Upper lobe of left lung (tissue), 6 donors: ENCODE data around the gene PFAS. TPM values are rescaled to one million over a fixed set of nuclear protein-coding genes. Genes with fewer than 3 reads are reported as not detected.

Experiments
- ATAC-seq, 2 donors: fragments of 200-7000 bp; cut with Tn5 transposase; one replicate each; pipeline ENCODE4 v1.9.1; 2022; ENCODE audit warnings: mild to moderate bottlenecking in 2 of 2, moderate library complexity in 2 of 2; ENCODE audit not compliant: low FRiP score in 2 of 2
- DNase-seq, 2 donors: peaks; one replicate each; pipeline ENCODE4 v3.0.0-alpha.2; 2019 to 2020
- H3K27ac ChIP-seq, 4 donors: fragments of 200-600 bp; sonication (generic); one replicate each; pipeline ENCODE4 v1.5.1; 2016 to 2019
- H3K27me3 ChIP-seq, 4 donors: fragments of 200-600 bp; sonication (generic); one replicate each; pipeline ENCODE4 v1.5.1; 2017 to 2019
- H3K36me3 ChIP-seq, 4 donors: fragments of 200-600 bp; sonication (generic); one replicate each; pipeline ENCODE4 v1.5.1; 2016 to 2019
- H3K4me1 ChIP-seq, 4 donors: fragments of 200-600 bp; sonication (generic); one replicate each; pipeline ENCODE4 v1.5.1; 2018 to 2019
- H3K4me3 ChIP-seq, 4 donors: fragments of 200-600 bp; sonication (generic); one replicate each; pipeline ENCODE4 v1.5.1; 2017 to 2019; ENCODE audit warnings: mild to moderate bottlenecking in 2 of 4, moderate library complexity in 1 of 4
- H3K9me3 ChIP-seq, 4 donors: fragments of 200-600 bp; sonication (generic); one replicate each; pipeline ENCODE4 v1.5.1; 2018 to 2019
- EP300 ChIP-seq, 4 donors: sonication (generic); formaldehyde crosslinking; IDR thresholded peaks; one replicate each; pipeline ENCODE4 v1.5.1; 2017; ENCODE audit warnings: antibody characterized with exemption in 4 of 4, control low read depth in 2 of 4
- POLR2A ChIP-seq, 4 donors: fragments of 450-650 bp; IDR thresholded peaks; one replicate each; pipeline ENCODE4 v1.5.1; 2016 to 2017; ENCODE audit warnings: antibody characterized with exemption in 4 of 4, mild to moderate bottlenecking in 2 of 4
- POLR2AphosphoS5 ChIP-seq, 2 donors: sonication (generic); formaldehyde crosslinking; IDR thresholded peaks; one replicate each; pipeline ENCODE4 v1.5.1; 2017; ENCODE audit warnings: antibody characterized with exemption in 2 of 2
- WGBS, 2 donors: methylation state at CpG; one replicate each; pipeline ENCODE4 v1.1.5; 2017 to 2018; 5-methylcytosine and 5-hydroxymethylcytosine counted together
- total RNA-seq, 6 donors: library from RNA; depleted of rRNA in 4 of 6; stranded (reverse); fragments of >200 nt in 4 of 6; gene quantifications; one replicate each; pipeline versions ENCODE4 v1.1.0 to v1.2.1, GENCODE V29; 2016 to 2021
- TF ChIP-seq, protein P1 (sequence below), 6 experiments: fragments of 450-650 bp in 4 of 6; fragments of 200-600 bp in 2 of 6; sonication (generic) in 2 of 6; IDR thresholded peaks; one replicate each; pipeline ENCODE4 v1.5.1; 2016 to 2019; ENCODE audit warnings: antibody characterized with exemption in 6 of 6
- donor health status: DM: no; HTN: no; CAD: no; lungs with moderate emphysema.
- donor health status: DM: no; HTN: yes; CAD: no; lungs with severe emphysema.

PFAS gene
- total RNA-seq, 6 donors from 2014 or later: 11.9 to 60.8 (median 29.5) TPM

DNA sequence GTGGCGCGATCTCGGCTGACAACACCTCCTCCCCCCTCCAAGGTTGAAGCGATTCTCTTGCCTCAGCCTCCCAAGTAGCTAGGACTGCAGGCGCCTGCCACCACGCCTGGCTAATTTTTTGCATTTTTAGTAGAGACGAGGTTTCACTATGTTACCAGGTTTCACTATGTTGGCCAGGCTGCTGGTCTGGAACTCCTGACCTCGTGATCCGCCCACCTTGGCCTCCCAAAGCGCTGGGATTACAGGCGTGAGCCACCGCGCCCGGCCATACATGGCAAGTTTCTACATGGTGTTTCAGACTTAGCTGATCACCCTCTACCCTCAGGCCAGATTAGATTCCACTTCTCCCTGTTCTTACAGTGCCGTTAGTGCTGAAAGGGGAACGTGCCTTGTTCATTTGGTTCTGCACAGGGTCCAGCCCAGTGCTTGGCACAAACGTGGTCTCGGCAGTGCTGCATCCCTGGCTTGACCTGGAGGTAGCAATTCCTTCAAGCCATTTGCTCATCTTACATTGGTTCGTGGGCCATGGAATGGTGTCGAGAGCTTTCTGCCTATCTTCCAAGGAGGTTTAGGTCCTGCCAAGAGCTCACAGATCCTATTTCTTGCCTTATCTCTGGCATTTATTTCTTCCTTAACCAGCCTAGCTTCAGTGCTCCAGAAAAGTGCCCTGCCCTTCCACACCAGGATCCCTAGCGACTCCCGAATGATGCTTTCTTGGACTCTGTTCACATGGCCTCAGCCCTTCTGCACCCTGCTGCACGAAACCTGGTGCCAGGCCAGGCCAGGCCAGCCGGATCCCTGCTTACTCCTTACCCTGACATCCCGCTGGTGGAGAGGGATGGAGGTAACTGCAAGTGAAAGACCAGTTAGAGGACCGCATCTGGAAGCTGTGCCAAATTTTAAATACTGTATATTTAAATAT lies 23.9 kb upstream of the PFAS start:
- DNase-seq (peak in 1 of 2 donors; percentile 62), ATAC-seq (no peak)
- 92 to 94% methylated on average over 26 of the region's 26 CpGs for WGBS, 2 donors
- Histone ChIP-seq H3K4me3 (no peak overlapping the region), H3K4me1 (peaks cover 17 to 38% (median 20%) of the 10 kb centered on the region in 4 donors), H3K9me3 (no peaks in the 10 kb centered on the region), H3K27me3 (no peaks in the 10 kb centered on the region), H3K27ac (no peak overlapping the region), H3K36me3 (peaks cover 15 to 29% (median 28%) of the 10 kb centered on the region in 4 donors)
- TF ChIP-seq POLR2A (IDR thresholded peaks at IDR 0.05): no peak
- TF ChIP-seq, protein P1, sequence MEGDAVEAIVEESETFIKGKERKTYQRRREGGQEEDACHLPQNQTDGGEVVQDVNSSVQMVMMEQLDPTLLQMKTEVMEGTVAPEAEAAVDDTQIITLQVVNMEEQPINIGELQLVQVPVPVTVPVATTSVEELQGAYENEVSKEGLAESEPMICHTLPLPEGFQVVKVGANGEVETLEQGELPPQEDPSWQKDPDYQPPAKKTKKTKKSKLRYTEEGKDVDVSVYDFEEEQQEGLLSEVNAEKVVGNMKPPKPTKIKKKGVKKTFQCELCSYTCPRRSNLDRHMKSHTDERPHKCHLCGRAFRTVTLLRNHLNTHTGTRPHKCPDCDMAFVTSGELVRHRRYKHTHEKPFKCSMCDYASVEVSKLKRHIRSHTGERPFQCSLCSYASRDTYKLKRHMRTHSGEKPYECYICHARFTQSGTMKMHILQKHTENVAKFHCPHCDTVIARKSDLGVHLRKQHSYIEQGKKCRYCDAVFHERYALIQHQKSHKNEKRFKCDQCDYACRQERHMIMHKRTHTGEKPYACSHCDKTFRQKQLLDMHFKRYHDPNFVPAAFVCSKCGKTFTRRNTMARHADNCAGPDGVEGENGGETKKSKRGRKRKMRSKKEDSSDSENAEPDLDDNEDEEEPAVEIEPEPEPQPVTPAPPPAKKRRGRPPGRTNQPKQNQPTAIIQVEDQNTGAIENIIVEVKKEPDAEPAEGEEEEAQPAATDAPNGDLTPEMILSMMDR (IDR thresholded peaks at IDR 0.05): no peak
- TF ChIP-seq POLR2AphosphoS5 (IDR thresholded peaks at IDR 0.05): no peak
- no peak for TF ChIP-seq EP300 (IDR thresholded peaks at IDR 0.05)

DNA sequence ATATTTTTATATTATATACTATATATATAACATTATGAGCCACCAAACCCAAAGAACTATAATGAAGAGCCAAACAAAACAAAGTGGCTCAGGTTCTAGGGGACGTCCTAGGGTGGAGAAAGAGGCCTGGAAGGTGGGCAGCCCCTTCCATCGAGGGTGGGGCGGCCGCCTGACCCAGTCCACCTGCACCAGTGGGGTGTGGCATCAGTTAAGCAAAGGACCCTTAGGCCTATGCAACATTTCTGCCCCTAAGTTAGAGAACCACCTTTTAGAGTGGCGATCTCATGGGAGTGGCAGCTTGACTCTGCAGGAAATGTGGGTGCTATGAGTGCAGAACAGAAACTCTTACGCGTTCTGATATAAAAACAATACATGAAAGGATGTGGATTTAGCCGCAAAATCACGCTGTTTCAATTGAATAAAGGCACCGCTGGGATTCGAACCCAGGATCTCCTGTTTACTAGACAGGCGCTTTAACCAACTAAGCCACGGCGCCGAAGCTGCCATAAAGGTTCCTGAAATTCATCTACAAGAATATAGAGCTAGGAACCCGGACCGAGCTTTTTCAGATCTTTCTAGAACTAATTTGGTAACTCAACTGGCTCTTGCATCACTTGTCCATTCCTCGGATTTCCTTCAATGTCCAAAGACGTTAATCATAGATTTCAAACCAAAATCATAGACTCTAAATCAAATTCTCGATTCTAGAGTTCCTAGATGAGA lies 23.1 kb upstream of the PFAS start:
- TF ChIP-seq POLR2AphosphoS5 (IDR thresholded peaks at IDR 0.05): no peak
- TF ChIP-seq, protein P1 (IDR thresholded peaks at IDR 0.05): no peak
- no peak for TF ChIP-seq POLR2A (IDR thresholded peaks at IDR 0.05)
- no peak for TF ChIP-seq EP300 (IDR thresholded peaks at IDR 0.05)
- 56% methylated on average over 20 of the region's 20 CpGs for WGBS, 2 donors
- Histone ChIP-seq H3K4me3 (peak overlapping the region in 1 of 4 donors; percentile 40), H3K36me3 (peaks cover 15 to 38% (median 34%) of the 10 kb centered on the region in 4 donors), H3K9me3 (no peaks in the 10 kb centered on the region), H3K27ac (peak overlapping the region; percentile 31 to 76 (median 65)), H3K27me3 (no peaks in the 10 kb centered on the region), H3K4me1 (peaks cover 10 to 31% (median 16%) of the 10 kb centered on the region in 4 donors)
- ATAC-seq (no peak), DNase-seq (peak in 1 of 2 donors; percentile 40)

DNA sequence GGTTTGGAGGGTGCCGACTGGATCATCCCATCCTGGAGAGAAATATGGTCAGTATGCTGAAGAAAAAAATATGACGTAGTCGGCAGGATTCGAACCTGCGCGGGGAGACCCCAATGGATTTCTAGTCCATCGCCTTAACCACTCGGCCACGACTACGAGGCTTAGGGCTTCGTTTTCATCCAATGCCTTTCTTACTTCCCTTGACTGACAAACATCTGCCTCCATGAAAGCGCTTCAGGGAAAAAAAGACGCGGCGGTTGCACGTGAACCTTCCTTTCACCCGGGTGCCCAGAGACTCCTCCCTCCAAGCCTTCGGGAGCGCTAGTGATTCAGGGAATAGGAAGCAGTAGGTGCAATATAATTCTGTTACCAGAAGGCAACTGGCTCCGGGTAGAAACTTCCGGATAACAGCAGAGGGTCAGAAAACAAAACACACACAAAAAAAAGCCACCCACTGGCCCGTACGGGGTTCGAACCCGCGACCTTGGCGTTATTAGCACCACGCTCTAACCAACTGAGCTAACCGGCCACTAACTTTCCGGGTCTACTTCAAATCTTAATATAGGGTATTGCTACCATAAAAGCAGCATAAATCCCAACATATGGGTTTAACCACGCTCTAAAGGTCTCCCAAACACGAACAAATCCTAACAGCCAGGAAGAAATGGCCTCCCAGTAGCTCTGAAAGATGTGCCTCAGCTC lies 22.4 kb upstream of the PFAS start:
- peak in 1 of 2 donors; percentile 57 for DNase-seq

DNA sequence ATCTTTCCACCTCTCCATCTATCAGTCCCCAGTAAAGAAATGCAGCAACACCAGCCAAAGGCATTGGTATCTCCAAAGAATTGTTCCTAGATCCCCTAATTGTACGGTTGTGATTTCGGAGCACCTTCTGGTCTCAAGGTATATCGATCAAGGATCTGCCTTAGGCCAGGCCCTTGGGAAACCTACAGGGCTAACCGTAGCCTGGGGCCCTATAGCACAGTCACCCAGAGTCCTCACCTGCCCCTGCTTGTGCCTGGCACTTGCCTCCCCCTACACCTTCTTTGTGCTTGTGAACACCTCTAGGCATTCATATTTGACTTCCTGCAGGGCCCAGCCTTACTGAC lies 21.9 kb upstream of the PFAS start:
- 86 to 98% methylated on average over 4 of the region's 4 CpGs for WGBS, 2 donors
- Histone ChIP-seq H3K27ac (peak overlapping the region; percentile 31 to 76 (median 65)), H3K36me3 (peaks cover 27 to 50% (median 47%) of the 10 kb centered on the region in 4 donors), H3K4me3 (peak overlapping the region in 3 of 4 donors; percentile 24 to 40 (median 24)), H3K9me3 (no peaks in the 10 kb centered on the region), H3K4me1 (peaks cover 10 to 31% (median 16%) of the 10 kb centered on the region in 4 donors), H3K27me3 (no peaks in the 10 kb centered on the region)
- DNase-seq (no peak), ATAC-seq (no peak)
- TF ChIP-seq POLR2AphosphoS5 (IDR thresholded peaks at IDR 0.05) (no peak), POLR2A (IDR thresholded peaks at IDR 0.05) (no peak)
- TF ChIP-seq, protein P1 (IDR thresholded peaks at IDR 0.05): no peak

More for the DNA sequence above, 22.4 kb upstream of the PFAS start:
- H3K27me3 ChIP-seq: no peaks in the 10 kb centered on the region
- no peaks in the 10 kb centered on the region for H3K9me3 ChIP-seq
- H3K4me1 ChIP-seq: peaks cover 10 to 31% (median 16%) of the 10 kb centered on the region in 4 donors
- peaks cover 22 to 45% (median 41%) of the 10 kb centered on the region in 4 donors for H3K36me3 ChIP-seq
- 18 to 19% methylated on average over 32 of the region's 32 CpGs for WGBS, 2 donors
- peak overlapping the region in 3 of 4 donors; percentile 24 to 40 (median 24) for H3K4me3 ChIP-seq
- H3K27ac ChIP-seq: peak overlapping the region; percentile 31 to 76 (median 65)
- no peak for TF ChIP-seq EP300 (IDR thresholded peaks at IDR 0.05)
- peak in 1 of 4 donors; percentile 53 for TF ChIP-seq POLR2A (IDR thresholded peaks at IDR 0.05)
- TF ChIP-seq POLR2AphosphoS5 (IDR thresholded peaks at IDR 0.05): peak in 1 of 2 donors; percentile 44
- TF ChIP-seq, protein P1 (IDR thresholded peaks at IDR 0.05): no peak
- ATAC-seq: peak in 1 of 2 donors; percentile 1
